Fibroblast of lung (primary cell): Measurements from ENCODE around the gene OR4A15. TPM values are rescaled to one million over a fixed set of nuclear protein-coding genes. Genes with fewer than 3 reads are reported as not detected.

Source experiments
- DNase-seq, 2 donors: peaks; one replicate each; pipeline versions ENCODE4 v3.0.0 to v3.0.0-alpha.2; 2010; ENCODE audit warnings: low read depth in 2 of 2
- H2AFZ ChIP-seq: 2 replicates; pipeline ENCODE4 v1.5.1; 2012; ENCODE audit warnings: low read length, control low read depth, inconsistent platforms
- H3K27ac ChIP-seq: 2 replicates; pipeline ENCODE4 v1.5.1; 2011; ENCODE audit warnings: low read length, control low read depth; ENCODE audit not compliant: insufficient read depth
- H3K27me3 ChIP-seq: 2 replicates; pipeline ENCODE4 v1.5.1; 2011; ENCODE audit warnings: mild to moderate bottlenecking, low read length; ENCODE audit not compliant: control insufficient read depth, insufficient read depth
- H3K36me3 ChIP-seq: 2 replicates; pipeline ENCODE4 v1.5.1; 2011; ENCODE audit warnings: low read length; ENCODE audit not compliant: control insufficient read depth, insufficient read depth
- H3K4me1 ChIP-seq: 2 replicates; pipeline ENCODE4 v1.5.1; 2011; ENCODE audit warnings: low read length; ENCODE audit not compliant: control insufficient read depth, insufficient read depth; ENCODE audit errors: extremely low read depth
- H3K4me2 ChIP-seq: 2 replicates; pipeline ENCODE4 v1.5.1; 2011; ENCODE audit warnings: low read length, control low read depth; ENCODE audit not compliant: insufficient read depth; ENCODE audit errors: extremely low read depth
- H3K4me3 ChIP-seq, 4 experiments: fragments of 200-600 bp in 1 of 4; sonication (generic) in 1 of 4; replicated peaks in 1 of 4; 2 replicates each; pipeline ENCODE4 v1.5.1; 2011 to 2016; ENCODE audit warnings: low read length in 4 of 4, low read depth in 3 of 4, mild to moderate bottlenecking in 3 of 4, control low read depth in 2 of 4, inconsistent platforms in 1 of 4, mixed read lengths in 1 of 4; ENCODE audit not compliant: insufficient read depth in 1 of 4; ENCODE audit errors: control extremely low read depth in 1 of 4
- H3K79me2 ChIP-seq: 2 replicates; pipeline ENCODE4 v1.5.1; 2012; ENCODE audit warnings: mild to moderate bottlenecking, low read length, inconsistent platforms; ENCODE audit not compliant: control insufficient read depth, insufficient read depth
- H3K9ac ChIP-seq: 2 replicates; pipeline ENCODE4 v1.5.1; 2011; ENCODE audit warnings: mild to moderate bottlenecking, low read length, control low read depth; ENCODE audit not compliant: insufficient read depth
- H3K9me3 ChIP-seq: 2 replicates; pipeline ENCODE4 v1.5.1; 2012; ENCODE audit warnings: low read depth, low read length; ENCODE audit not compliant: control insufficient read depth, insufficient read depth
- H4K20me1 ChIP-seq: 2 replicates; pipeline ENCODE4 v1.5.1; 2011; ENCODE audit warnings: low read length; ENCODE audit not compliant: control insufficient read depth, insufficient read depth; ENCODE audit errors: extremely low read depth
- EZH2 ChIP-seq: IDR thresholded peaks from 2 replicates; pipeline ENCODE4 v1.5.1; 2012; ENCODE audit warnings: low read length, control low read depth, mild to moderate bottlenecking; ENCODE audit errors: missing control alignments
- polyA plus RNA-seq, 2 donors: library from polyadenylated mRNA; depleted of rRNA in 1 of 2; stranded (reverse) in 1 of 2; unstranded in 1 of 2; fragments of >200 nt; gene quantifications; 2 replicates each; pipeline ENCODE4 v1.2.1, GENCODE V29; 2011 to 2012; ENCODE audit warnings: missing spikeins in 1 of 2
- total RNA-seq: library from RNA; depleted of rRNA; stranded (reverse); fragments of >200 nt; gene quantifications from 2 replicates; pipeline ENCODE4 v1.2.1, GENCODE V29; 2014
- TF ChIP-seq, protein P1 (sequence below), 2 donors: IDR thresholded peaks in 1 of 2; conservative IDR thresholded peaks in 1 of 2; 1 replicate in 1 of 2; 2 replicates in 1 of 2; pipeline ENCODE4 v1.5.1; 2011 to 2012; ENCODE audit warnings: low read length in 2 of 2, control low read depth in 1 of 2, inconsistent platforms in 1 of 2, low read depth in 1 of 2, mild to moderate bottlenecking in 1 of 2

OR4A15 gene
- total and polyA plus RNA-seq, 2 donors (not counting 1 experiment from before 2014, with no cell fraction given) = not detected

DNA sequence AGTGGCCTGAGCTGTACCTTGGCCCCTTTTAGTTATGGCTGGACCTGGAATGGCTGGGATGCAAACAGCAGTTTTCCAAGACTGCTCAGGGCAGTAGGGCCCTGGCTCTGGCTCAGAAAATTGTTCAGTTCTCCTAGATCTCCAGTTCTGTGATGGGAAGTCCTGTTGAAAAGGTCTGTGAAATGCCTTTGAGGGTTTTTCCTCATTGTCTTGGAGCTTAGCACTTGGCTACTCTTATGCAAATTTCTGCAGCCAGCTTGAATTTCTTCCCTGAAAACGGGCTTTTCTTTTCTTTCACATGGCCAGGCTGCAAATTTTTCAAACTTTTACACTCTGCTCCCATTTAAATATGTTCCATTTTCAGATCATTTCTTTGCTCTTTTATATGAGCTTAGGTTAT, 33.2 kb downstream of the OR4A15 start:
- Histone ChIP-seq H4K20me1 (no peaks in the 10 kb centered on the region), H3K9me3 (no peaks in the 10 kb centered on the region), H3K79me2 (no peaks in the 10 kb centered on the region), H3K9ac (no peak overlapping the region), H3K36me3 (no peaks in the 10 kb centered on the region), H3K27ac (no peak overlapping the region), H2AFZ (no peak overlapping the region), H3K4me2 (no peak overlapping the region), H3K4me3 (no peak overlapping the region), H3K27me3 (no peaks in the 10 kb centered on the region), H3K4me1 (no peaks in the 10 kb centered on the region)
- DNase-seq = no peak
- TF ChIP-seq EZH2 = no peak
- TF ChIP-seq, protein P1, sequence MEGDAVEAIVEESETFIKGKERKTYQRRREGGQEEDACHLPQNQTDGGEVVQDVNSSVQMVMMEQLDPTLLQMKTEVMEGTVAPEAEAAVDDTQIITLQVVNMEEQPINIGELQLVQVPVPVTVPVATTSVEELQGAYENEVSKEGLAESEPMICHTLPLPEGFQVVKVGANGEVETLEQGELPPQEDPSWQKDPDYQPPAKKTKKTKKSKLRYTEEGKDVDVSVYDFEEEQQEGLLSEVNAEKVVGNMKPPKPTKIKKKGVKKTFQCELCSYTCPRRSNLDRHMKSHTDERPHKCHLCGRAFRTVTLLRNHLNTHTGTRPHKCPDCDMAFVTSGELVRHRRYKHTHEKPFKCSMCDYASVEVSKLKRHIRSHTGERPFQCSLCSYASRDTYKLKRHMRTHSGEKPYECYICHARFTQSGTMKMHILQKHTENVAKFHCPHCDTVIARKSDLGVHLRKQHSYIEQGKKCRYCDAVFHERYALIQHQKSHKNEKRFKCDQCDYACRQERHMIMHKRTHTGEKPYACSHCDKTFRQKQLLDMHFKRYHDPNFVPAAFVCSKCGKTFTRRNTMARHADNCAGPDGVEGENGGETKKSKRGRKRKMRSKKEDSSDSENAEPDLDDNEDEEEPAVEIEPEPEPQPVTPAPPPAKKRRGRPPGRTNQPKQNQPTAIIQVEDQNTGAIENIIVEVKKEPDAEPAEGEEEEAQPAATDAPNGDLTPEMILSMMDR (conservative IDR thresholded peaks at IDR 0.05 in 1 of 2, IDR thresholded peaks at IDR 0.05 in 1 of 2; ENCODE audit: low read depth in 1 of 2, low read length in 2 of 2) = no peak

Other genes starting within 250 kb of the OR4A15 start
- not detected in 2 replicates for gene TRIM48, start 105.8 kb upstream of the OR4A15 start, total RNA-seq
- gene TRIM48, start 105.8 kb upstream of the OR4A15 start, polyA plus RNA-seq = not detected in 2 replicates
- gene OR4A16, start 24.8 kb upstream of the OR4A15 start, total RNA-seq = not detected in 2 replicates
- gene OR4A16, start 24.8 kb upstream of the OR4A15 start, polyA plus RNA-seq = not detected in 2 replicates
- not detected in 2 replicates for gene OR4C15, start 186.5 kb downstream of the OR4A15 start, total RNA-seq
- gene OR4C15, start 186.5 kb downstream of the OR4A15 start, polyA plus RNA-seq = not detected in 2 replicates
- gene OR4C16, start 204.2 kb downstream of the OR4A15 start, total RNA-seq = not detected in 2 replicates
- gene OR4C16, start 204.2 kb downstream of the OR4A15 start, polyA plus RNA-seq = not detected in 2 replicates
- not detected in 2 replicates for gene OR4C11, start 239.7 kb downstream of the OR4A15 start, total RNA-seq
- not detected in 2 replicates for gene OR4C11, start 239.7 kb downstream of the OR4A15 start, polyA plus RNA-seq